ENCODE measurements around the gene LCE1E.

LCE1E gene

GRCh38 chr1:152783095-152783494 is 3.0 kb upstream of the LCE1E start:
- DNase-seq, result no peak

DNA sequence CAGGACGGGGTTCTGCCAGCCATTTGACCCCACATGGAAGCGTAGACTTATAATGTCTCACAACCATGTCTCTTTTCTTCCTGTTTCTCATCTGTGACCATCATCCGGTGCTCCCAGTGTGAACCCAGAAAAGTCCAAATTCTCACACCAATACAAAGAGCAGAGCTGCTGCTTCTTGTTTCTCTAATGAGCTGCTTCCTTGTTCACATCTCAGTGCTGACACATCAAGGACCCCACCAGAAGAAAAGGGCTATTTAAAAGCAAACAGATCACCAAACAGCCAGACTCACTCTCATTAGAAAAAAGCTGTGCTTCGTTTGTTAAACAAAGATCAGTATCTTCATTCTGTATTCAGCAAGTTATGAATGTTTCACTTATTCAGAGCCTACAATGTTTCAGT is 9.6 kb downstream of the LCE1E start:
- no peak for DNase-seq

- DNase-seq, result no peak
These were observed 10.4 kb downstream of the LCE1E start, which contains the start of gene LCE1D for GRCh38 chr1:152796421-152796820. Gene LCE1D (plus strand): TSS chr1:152796721. CDS start chr1:152797795, 1,074 bp downstream.

DNA sequence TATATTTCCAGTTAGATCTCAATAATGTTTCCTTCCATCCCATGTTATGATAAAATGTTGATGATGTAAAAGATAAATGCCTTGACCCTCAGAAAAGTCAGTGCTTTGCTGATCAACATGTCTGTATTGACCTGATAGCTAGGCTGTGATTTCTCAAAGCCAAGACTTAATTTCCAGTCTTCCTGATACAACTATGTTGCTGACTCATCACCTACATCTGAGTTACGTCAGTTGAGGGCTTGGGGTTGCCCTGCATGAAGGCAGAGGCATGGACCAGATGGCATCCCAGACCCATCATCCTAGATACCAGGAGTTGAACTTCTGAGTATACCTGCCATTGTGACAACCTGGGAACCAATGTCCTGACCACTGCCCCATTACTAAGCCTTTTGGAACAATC is 15.3 kb downstream of the LCE1E start:
- DNase-seq, result no peak

DNA sequence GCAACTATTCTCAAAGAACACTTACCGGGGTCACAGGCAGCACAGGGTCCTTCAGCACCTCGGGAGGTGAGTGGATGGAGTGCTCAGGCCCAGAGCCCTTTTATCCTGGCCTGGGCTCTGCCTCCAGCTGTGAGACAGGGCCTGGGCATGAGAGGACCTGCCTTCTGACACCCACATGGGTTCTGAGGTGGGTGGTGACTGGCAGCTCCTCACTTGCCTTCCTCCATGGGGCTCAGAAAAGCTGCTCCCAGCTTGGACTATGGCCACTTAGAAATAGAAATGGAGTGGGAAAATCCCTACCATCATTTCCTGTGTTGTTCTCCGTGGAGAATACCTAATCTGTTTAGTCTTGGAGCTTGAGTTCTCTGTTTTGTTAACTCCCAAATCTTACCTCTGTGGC is 20.5 kb downstream of the LCE1E start, which contains the start of gene LCE1C:
LCE1C (minus strand) TSS at position 76 of the 400 bp plus-strand sequence. CDS start 1,173 bp downstream, outside the sequence.
- DNase-seq, result no peak

- DNase-seq, result no peak
These were observed 25.0 kb downstream of the LCE1E start for GRCh38 chr1:152811050-152811449.

DNA sequence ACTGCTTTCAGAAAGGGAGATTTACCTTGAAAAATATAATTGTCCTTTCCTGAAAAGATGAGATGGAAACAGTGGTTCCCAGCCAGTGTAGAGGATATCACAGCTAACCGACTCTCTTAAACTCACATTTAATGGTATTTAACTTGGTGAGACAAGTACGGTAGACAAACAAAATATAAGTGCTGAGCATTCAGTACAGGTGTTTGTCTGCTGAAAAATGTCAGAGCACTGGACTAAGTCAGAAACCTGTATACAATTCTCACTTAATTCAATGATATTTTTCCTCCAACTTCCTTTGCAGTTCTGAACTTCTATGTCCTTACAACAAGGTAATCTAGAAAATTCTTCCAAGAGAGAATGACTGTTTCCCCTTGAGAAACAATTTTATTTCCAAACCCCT is 25.6 kb downstream of the LCE1E start, which contains the start of gene LCE1B:
LCE1B (plus strand) TSS at position 301 of the 400 bp plus-strand sequence. CDS start 476 bp downstream, outside the sequence.
- no peak for DNase-seq

DNA sequence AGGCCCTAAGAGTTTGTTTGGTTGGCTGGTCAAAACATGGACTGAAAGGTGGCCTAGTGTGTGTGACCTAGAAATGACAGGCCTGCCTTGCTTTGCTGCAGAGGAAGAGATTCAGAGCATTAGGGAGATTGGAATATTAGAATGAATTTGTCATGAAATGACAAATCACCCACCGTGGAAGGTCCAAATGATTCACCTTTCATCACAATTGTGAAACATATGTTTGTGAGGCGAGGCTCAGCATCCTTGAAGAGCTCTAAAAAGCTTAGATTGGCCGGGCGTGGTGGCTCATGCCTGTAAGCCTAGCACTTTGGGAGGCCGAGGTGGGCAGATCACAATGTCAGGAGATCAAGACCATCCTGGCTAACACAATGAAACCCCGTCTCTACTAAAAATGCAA is 31.3 kb downstream of the LCE1E start:
- DNase-seq, result no peak

GRCh38 chr1:152823294-152823693 is 37.2 kb downstream of the LCE1E start:
- no peak for DNase-seq

GRCh38 chr1:152824964-152825363 is 38.9 kb downstream of the LCE1E start:
- DNase-seq, result no peak

DNA sequence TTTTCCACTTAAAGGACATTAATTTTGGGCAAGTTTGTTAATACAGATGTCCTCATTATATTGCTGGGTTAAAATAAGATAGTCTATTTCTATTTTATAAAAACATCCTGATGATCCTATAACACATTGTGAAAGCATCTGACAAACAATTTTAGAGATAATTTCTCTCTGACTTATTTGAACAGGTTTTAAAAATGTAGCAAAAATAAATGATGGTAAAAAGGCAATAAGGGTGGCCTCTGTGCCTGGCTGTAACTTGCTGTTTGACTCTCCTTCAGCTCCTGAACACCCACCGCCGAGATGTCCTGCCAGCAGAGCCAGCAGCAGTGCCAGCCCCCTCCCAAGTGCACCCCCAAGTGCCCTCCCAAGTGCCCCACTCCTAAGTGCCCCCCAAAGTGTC is 41.1 kb downstream of the LCE1E start, which contains the start of gene LCE1A:
LCE1A (plus strand) TSS at position 301 of the 400 bp plus-strand sequence; CDS start at position 301, 0 bp downstream.
- no peak for DNase-seq

GRCh38 chr1:152836870-152837269 is 50.8 kb downstream of the LCE1E start:
- DNase-seq, result no peak
